Right lobe of liver (tissue), 4 donors: ENCODE data around the gene MS4A15.

Source experiments
- POLR2A ChIP-seq: fragments of 450-650 bp; IDR thresholded peaks from one replicate; pipeline ENCODE4 v1.6.1; 2017; ENCODE audit warnings: antibody characterized with exemption, mild to moderate bottlenecking
- TF ChIP-seq, protein P1 (sequence below), 4 donors: fragments of 200-600 bp in 3 of 4; fragments of 450-650 bp in 1 of 4; IDR thresholded peaks; one replicate each; pipeline versions ENCODE4 v1.5.1 to v1.8.0; 2016 to 2022; ENCODE audit warnings: antibody characterized with exemption in 4 of 4, mild to moderate bottlenecking in 2 of 4
- donor health status: DM: no; HTN: no; CAD: no.
- donor health status: DM: no; HTN: no; CAD: no.
- donor health status: DM: no; HTN: yes; CAD: no.

DNA sequence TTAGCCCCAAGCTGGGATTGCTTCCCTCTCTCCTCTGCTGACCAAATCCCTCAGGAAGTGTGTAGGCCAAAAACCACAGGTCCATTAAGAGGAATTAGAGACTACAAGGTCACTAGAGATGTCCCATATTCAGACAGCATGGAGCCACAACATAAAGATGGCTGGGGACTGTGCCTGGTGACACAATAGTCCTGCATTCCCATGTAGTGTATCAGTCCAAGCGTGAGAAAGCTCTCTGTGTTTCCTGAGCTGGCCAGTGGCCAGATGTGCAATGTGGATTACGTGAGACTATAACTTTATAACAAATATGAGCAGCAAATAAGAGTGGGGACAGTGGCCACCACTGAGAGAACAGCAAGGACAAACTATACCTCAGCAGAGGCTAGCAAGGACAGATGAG is 20.9 kb downstream of the MS4A15 start:
- TF ChIP-seq, protein P1, sequence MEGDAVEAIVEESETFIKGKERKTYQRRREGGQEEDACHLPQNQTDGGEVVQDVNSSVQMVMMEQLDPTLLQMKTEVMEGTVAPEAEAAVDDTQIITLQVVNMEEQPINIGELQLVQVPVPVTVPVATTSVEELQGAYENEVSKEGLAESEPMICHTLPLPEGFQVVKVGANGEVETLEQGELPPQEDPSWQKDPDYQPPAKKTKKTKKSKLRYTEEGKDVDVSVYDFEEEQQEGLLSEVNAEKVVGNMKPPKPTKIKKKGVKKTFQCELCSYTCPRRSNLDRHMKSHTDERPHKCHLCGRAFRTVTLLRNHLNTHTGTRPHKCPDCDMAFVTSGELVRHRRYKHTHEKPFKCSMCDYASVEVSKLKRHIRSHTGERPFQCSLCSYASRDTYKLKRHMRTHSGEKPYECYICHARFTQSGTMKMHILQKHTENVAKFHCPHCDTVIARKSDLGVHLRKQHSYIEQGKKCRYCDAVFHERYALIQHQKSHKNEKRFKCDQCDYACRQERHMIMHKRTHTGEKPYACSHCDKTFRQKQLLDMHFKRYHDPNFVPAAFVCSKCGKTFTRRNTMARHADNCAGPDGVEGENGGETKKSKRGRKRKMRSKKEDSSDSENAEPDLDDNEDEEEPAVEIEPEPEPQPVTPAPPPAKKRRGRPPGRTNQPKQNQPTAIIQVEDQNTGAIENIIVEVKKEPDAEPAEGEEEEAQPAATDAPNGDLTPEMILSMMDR (IDR thresholded peaks at IDR 0.05) = no peak
- TF ChIP-seq POLR2A = no peak
